ENCODE results near the gene WNT4.

The WNT4 gene

GRCh38 chr1:22129501-22130117 is 13.3 kb downstream of the WNT4 start:
- DNase-seq (ENCODE audit: low read depth in 2 of 2) = no peak

GRCh38 chr1:22128392-22128791 is 14.5 kb downstream of the WNT4 start:
- no peak for DNase-seq (ENCODE audit: low read depth in 2 of 2)

GRCh38 chr1:22127731-22128130 is 15.2 kb downstream of the WNT4 start:
- DNase-seq (ENCODE audit: low read depth in 2 of 2) = no peak

- no peak for DNase-seq (ENCODE audit: low read depth in 2 of 2)
Observed at GRCh38 chr1:22127248-22127647, 15.6 kb downstream of the WNT4 start.

- no peak for DNase-seq (ENCODE audit: low read depth in 2 of 2)
Observed at GRCh38 chr1:22126531-22126930, 16.4 kb downstream of the WNT4 start.

- DNase-seq (ENCODE audit: low read depth in 2 of 2) = no peak
Observed at GRCh38 chr1:22124592-22125229, 18.2 kb downstream of the WNT4 start.

- DNase-seq (ENCODE audit: low read depth in 2 of 2) = no peak
Observed at GRCh38 chr1:22123901-22124404, 18.9 kb downstream of the WNT4 start.

DNA sequence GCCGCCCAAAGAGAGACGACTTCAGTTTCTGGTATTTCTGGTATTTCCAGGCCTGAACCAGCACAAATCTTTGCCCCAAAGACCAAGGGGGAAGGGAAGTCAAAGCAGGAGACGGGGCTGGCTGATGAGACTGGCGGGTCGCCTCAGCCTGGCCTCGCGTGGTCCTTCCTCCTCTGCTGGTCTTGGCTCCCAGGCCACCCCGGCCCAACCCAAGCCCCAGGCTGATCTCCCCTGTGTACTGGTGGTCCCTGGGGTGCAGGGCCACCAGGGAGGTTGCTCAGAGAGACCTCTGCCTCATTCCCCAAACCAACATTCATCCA is 19.9 kb downstream of the WNT4 start:
- no peak for DNase-seq (ENCODE audit: low read depth in 2 of 2)

GRCh38 chr1:22122273-22123070 is 20.4 kb downstream of the WNT4 start:
- DNase-seq (ENCODE audit: low read depth in 2 of 2) = no peak

GRCh38 chr1:22121421-22121911 is 21.4 kb downstream of the WNT4 start:
- no peak for DNase-seq (ENCODE audit: low read depth in 2 of 2)

GRCh38 chr1:22120469-22120790 is 22.5 kb downstream of the WNT4 start:
- DNase-seq (ENCODE audit: low read depth in 2 of 2) = no peak

- no peak for DNase-seq (ENCODE audit: low read depth in 2 of 2)
Observed at GRCh38 chr1:22119626-22120468, 23.1 kb downstream of the WNT4 start.

DNA sequence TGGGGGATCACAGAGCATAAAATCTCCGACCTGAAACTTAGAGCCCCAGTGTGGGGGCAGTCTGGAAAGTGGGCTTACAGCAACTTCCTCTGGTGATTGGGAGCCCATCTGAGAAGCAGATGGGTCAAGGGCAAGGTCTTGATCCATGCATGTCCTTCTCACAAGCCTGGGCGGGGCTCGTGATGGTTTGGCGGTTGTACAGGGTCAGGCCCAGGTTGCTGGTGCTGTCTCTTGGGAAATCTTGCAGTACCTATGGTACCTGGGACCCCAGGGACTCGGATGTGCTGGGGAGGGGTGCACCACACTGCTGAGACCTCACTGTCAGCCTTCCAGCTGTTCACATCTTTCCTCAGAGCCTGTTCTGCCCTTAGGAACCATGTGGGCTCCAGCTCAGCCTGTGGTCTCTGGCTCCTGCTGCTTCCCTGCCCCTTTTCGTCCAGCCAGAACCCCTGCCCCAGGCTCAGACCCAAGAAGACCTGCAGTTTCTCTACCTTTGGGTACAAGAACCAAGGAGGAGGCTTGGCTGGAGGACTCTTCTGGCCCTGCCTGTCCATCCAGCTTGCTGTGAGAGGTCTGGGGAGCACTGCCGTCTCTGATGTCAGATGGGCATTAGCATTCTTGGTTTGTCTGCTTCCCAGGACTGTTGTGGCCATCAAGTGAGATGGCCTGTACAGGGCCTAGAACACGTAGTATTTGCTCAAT is 24.5 kb downstream of the WNT4 start:
- DNase-seq (ENCODE audit: low read depth in 2 of 2) = no peak

DNA sequence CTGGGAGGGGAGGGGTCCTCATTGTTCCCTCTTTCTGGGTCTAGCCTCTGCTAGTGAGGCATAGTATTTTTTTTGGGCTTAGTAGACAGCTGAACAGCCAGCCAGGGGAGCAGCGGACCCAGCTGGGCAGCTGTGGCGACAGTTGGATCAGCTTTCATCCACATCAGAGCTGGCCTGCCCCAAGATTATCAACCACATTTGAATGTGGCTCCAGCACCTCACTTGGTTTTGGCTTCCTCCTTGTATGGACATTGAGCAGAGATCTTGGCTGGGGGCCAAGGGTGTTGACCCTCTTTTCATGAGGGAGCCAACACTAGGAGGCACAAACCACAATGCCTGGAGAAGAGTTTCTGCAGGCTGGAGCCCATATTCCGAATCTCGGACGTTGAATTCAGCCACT is 25.0 kb downstream of the WNT4 start:
- DNase-seq (ENCODE audit: low read depth in 2 of 2) = no peak

GRCh38 chr1:22117238-22117637 is 25.7 kb downstream of the WNT4 start:
- DNase-seq (ENCODE audit: low read depth in 2 of 2) = no peak

GRCh38 chr1:22115286-22115685 is 27.6 kb downstream of the WNT4 start:
- DNase-seq (ENCODE audit: low read depth in 2 of 2) = no peak

DNA sequence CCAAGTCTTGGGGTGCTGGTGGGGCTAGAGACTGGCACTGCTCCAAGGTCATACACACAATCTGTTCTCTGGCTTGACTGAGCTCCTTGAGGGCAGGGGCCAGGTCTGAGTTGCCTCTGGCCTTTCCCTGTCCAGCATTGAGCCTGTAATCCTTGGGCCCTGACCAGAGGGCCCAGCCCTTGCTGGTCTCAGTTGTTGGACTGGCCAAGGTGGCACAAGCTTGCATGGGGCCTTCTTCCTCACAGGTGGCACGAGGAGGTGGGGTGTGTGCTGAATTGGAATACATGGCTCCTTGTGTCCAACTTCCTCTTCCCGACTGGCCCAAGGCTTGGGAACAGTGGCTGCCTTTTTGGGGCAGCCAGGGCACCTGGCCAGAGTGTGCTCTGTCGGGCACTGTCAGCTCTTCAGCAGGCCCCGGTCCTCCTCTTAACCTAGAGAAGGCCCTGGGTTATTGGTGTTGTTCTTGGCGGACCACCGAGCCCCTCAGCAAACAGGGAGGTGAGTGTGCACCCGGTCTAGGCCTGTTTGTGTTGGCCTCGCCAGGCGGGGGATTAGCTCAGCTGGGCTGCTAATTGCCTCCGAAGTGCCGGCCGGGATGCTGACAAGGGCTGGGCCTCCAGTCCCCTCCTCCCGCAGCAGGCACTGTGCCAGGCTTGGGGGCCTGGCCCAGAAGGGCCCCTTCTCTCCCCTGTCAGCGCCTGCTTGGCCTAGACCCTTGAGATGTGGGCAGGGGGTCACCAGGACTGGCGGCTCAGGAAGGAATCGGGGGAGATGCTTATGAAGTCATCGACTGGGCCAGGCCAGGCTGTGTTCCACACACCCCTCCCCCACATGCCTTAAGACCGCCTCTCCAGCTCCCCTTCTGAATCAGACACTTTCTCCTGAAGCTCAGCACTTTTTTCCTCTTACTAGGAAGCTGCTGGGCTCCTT is 28.5 kb downstream of the WNT4 start:
- no peak for DNase-seq (ENCODE audit: low read depth in 2 of 2)

DNA sequence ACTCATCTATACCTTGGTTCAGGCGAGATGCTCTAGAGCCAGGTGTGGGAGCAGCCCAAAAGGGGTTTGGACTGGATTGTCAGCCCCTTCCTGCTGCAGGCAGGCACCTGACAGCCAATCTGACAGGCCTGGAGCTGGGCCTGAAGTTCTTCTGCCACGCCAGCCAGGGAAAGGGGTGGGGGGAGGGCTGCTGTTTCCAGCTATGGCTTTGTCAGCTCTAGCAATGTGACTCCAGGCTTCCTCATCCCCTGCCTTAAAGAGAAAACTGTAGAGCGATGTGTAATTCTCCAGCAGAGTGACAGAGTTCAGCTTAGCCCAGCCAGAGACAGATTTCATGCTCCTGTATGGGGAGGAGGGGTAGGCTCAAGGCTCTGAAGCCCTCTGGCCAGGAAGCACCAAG is 30.3 kb downstream of the WNT4 start:
- no peak for DNase-seq (ENCODE audit: low read depth in 2 of 2)

GRCh38 chr1:22111620-22112019 is 31.3 kb downstream of the WNT4 start:
- no peak for DNase-seq (ENCODE audit: low read depth in 2 of 2)

- DNase-seq (ENCODE audit: low read depth in 2 of 2) = no peak
Observed at GRCh38 chr1:22111115-22111514, 31.8 kb downstream of the WNT4 start.

Measured in stimulated activated CD8-positive, alpha-beta memory T cell treated with anti-CD3 and anti-CD28 coated beads, Interleukin-15, amount 100 ng/mL, for 4 hours (primary cell).